GM12872 (cell line): Measurements from ENCODE around the gene MIX23.

Experiments used
- CTCF ChIP-seq: IDR thresholded peaks from 3 replicates; pipeline ENCODE4 v1.5.1; 2011; ENCODE audit warnings: low read depth, mild to moderate bottlenecking, low read length, moderate library complexity; ENCODE audit not compliant: insufficient read depth

MIX23 gene

GRCh38 chr3:122358703-122359032 lies 24.4 kb downstream of the MIX23 start:
- no peak for TF ChIP-seq CTCF

- no peak for TF ChIP-seq CTCF
Measured at GRCh38 chr3:122357828-122358702, 25.0 kb downstream of the MIX23 start.

GRCh38 chr3:122356402-122356801 lies 26.6 kb downstream of the MIX23 start:
- TF ChIP-seq CTCF = peak; percentile 44

GRCh38 chr3:122355612-122356011 lies 27.4 kb downstream of the MIX23 start:
- no peak for TF ChIP-seq CTCF

GRCh38 chr3:122353893-122354401 lies 29.1 kb downstream of the MIX23 start:
- no peak for TF ChIP-seq CTCF

GRCh38 chr3:122353215-122353614 lies 29.8 kb downstream of the MIX23 start:
- no peak for TF ChIP-seq CTCF

GRCh38 chr3:122351612-122352011 lies 31.4 kb downstream of the MIX23 start:
- TF ChIP-seq CTCF = no peak
